Measurements from ENCODE around the gene SRC. TPM values are rescaled to one million over a fixed set of nuclear protein-coding genes. Genes with fewer than 3 reads are reported as not detected.
A peak's percentile ranks its signal among the peaks of the same experiment; 100 is the strongest.

Gene SRC
- total and polyA plus RNA-seq, 2 donors from 2014 or later, result 28.5 to 70.0 TPM

DNA sequence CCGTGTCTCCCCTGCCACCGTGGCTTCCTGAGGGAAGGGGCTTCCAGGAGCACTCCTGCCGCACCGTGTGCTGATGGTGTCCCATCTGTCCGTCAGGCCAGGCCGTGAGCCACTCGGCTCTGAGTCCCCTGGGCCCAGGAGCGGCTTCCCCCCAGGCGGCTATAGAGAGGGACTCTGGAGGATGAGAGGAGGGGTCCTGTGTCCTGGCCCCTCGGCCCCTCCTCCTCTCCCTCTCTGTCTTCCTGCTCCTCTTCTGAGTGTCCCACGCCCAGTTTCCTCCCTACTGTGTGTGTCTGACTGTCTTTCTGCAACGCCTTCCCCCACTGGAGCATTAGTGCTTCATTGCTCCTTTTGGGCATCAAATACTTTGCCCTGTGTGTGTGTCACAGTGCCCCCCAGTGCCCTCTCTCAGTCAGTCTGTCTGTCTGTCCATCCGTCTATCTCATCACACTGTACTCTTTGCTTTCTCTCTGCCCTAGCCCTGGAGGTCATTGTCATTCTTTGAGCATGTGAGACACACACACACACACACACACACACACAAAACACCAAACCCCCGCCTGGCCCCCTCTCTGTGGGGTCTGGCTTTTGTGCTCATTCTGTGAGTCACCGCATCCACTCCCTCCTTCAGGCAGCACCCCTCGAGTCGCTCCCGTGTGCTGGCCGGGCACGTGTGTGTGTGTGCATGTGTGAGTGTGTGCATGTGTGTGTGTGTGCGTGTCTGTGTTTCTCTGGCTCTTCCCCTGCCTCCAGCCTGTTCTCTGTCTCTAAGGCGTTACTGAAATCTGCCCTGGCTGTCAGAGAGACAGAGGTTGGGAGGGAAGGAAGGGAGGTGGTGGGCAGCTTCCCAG lies 71.9 kb downstream of the SRC start:
- Histone ChIP-seq H3K27me3 (ENCODE audit: control insufficient read depth, insufficient read depth, low read length) (no peaks in the 10 kb centered on the region), H3K9me3 (ENCODE audit: control insufficient read depth in 2 of 3, insufficient read depth in 1 of 3, low read length in 3 of 3) (no peaks in the 10 kb centered on the region), H3K27ac (ENCODE audit: low read depth in 2 of 2, low read length in 2 of 2) (no peak overlapping the region), H3K9ac (ENCODE audit: low read length in 3 of 3) (no peak overlapping the region), H3K36me3 (ENCODE audit: control insufficient read depth in 2 of 3, insufficient read depth in 3 of 3, low read length in 3 of 3) (no peaks in the 10 kb centered on the region), H3K4me3 (ENCODE audit: low read length in 3 of 3) (no peak overlapping the region), H3K4me1 (ENCODE audit: control insufficient read depth in 2 of 3, insufficient read depth in 2 of 3, low read depth in 1 of 3, low read length in 3 of 3) (peaks cover 0 to 5% (median 0%) of the 10 kb centered on the region in 3 donors)
- FAIRE-seq, result no peak
- intact Hi-C loops (cut with DNase I), result no loop called here
- no peak for TF ChIP-seq CTCF (IDR thresholded peaks at IDR 0.05; ENCODE audit: borderline replicate concordance, extremely low read depth, insufficient read depth)
- peak in 2 of 5 donors; percentile 48 to 50 for DNase-seq

- H3K9ac ChIP-seq (ENCODE audit: low read length in 3 of 3), result no peak overlapping the region
- intact Hi-C loops (cut with DNase I), result no loop called here
- no peak overlapping the region for H3K27ac ChIP-seq (ENCODE audit: low read depth in 2 of 2, low read length in 2 of 2)
- H3K36me3 ChIP-seq (ENCODE audit: control insufficient read depth in 2 of 3, insufficient read depth in 3 of 3, low read length in 3 of 3), result no peaks in the 10 kb centered on the region
- H3K27me3 ChIP-seq (ENCODE audit: control insufficient read depth, insufficient read depth, low read length), result no peaks in the 10 kb centered on the region
- peaks cover 0 to 5% (median 0%) of the 10 kb centered on the region in 3 donors for H3K4me1 ChIP-seq (ENCODE audit: control insufficient read depth in 2 of 3, insufficient read depth in 2 of 3, low read depth in 1 of 3, low read length in 3 of 3)
- no peaks in the 10 kb centered on the region for H3K9me3 ChIP-seq (ENCODE audit: control insufficient read depth in 2 of 3, insufficient read depth in 1 of 3, low read length in 3 of 3)
- no peak overlapping the region for H3K4me3 ChIP-seq (ENCODE audit: low read length in 3 of 3)
- TF ChIP-seq CTCF (IDR thresholded peaks at IDR 0.05; ENCODE audit: borderline replicate concordance, extremely low read depth, insufficient read depth), result no peak
- DNase-seq (peak in 1 of 5 donors; percentile 63), FAIRE-seq (no peak)
Measured at GRCh38 chr20:37418591-37419109, 72.7 kb downstream of the SRC start.

- Histone ChIP-seq H3K9ac (ENCODE audit: low read length in 3 of 3) (no peak overlapping the region), H3K27me3 (ENCODE audit: control insufficient read depth, insufficient read depth, low read length) (no peaks in the 10 kb centered on the region), H3K27ac (ENCODE audit: low read depth in 2 of 2, low read length in 2 of 2) (no peak overlapping the region), H3K9me3 (ENCODE audit: control insufficient read depth in 2 of 3, insufficient read depth in 1 of 3, low read length in 3 of 3) (no peaks in the 10 kb centered on the region), H3K36me3 (ENCODE audit: control insufficient read depth in 2 of 3, insufficient read depth in 3 of 3, low read length in 3 of 3) (no peaks in the 10 kb centered on the region), H3K4me1 (ENCODE audit: control insufficient read depth in 2 of 3, insufficient read depth in 2 of 3, low read depth in 1 of 3, low read length in 3 of 3) (peaks cover 0 to 5% (median 0%) of the 10 kb centered on the region in 3 donors), H3K4me3 (ENCODE audit: low read length in 3 of 3) (no peak overlapping the region)
- intact Hi-C loops (cut with DNase I), result no loop called here
- FAIRE-seq (no peak), DNase-seq (no peak)
- no peak for TF ChIP-seq CTCF (IDR thresholded peaks at IDR 0.05; ENCODE audit: borderline replicate concordance, extremely low read depth, insufficient read depth)
Measured at GRCh38 chr20:37419307-37419706, 73.4 kb downstream of the SRC start.

Data from kidney (tissue), 14 donors.